Measurements from ENCODE around the gene ZMAT5. TPM values are rescaled to one million over a fixed set of nuclear protein-coding genes. Genes with fewer than 3 reads are reported as not detected.

ZMAT5 gene
- total RNA-seq, 1 donor from 2014 or later: 16.9 TPM

DNA sequence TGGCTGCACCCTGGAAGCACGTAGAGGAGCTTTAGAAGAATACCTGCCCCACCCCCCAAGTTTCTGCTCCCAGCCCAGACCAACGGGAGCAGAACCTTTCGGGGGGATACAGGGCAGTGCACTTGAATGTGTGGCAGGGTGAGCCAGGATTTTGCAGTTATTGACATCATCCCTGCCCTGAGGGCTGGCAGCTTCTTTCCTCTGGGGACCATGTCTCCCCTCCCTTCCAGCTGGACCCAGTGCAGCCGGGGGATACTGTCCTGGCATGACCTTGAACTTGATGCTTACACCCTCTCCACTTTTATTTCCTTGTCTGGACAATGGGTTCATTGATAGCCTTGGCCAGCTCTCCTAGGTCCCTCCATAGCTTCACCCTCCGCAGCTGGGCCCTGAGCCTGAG, 51.1 kb downstream of the ZMAT5 start:
- Mint-ChIP-seq H3K4me1 (ENCODE audit: low read depth, unreplicated experiment) (peaks cover 45% of the 10 kb centered on the region), H3K4me3 (ENCODE audit: unreplicated experiment) (no peak overlapping the region), H3K27ac (ENCODE audit: unreplicated experiment) (no peak overlapping the region), H3K36me3 (ENCODE audit: unreplicated experiment) (no peaks in the 10 kb centered on the region), H3K9me3 (ENCODE audit: unreplicated experiment) (peaks cover 19% of the 10 kb centered on the region), H3K27me3 (ENCODE audit: unreplicated experiment) (peaks cover 37% of the 10 kb centered on the region)
- TF ChIP-seq CTCF (IDR thresholded peaks at IDR 0.05; ENCODE audit: partially characterized antibody, unreplicated experiment): no peak
- DNase-seq: no peak

DNA sequence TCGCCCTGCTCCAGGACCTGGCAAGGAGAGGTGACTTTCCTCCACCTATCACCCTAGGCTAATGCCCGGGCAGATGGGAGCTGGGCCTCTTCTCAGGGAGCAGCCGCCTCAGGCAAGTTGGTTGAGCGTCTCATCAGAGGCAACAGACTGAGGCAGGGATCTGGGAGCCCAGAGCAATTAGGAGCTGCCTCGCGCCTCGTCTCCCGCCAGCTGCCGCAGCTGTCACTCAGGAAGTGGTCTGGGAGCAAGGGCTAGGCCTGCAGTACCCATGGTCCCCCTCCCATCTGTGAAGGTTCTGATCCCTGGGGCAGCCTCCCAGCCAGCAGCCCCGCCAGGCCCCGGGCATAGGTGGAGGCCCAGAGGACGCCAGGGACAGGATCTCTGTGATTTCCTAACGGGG, 51.6 kb downstream of the ZMAT5 start:
- Mint-ChIP-seq H3K27ac (ENCODE audit: unreplicated experiment) (no peak overlapping the region), H3K4me3 (ENCODE audit: unreplicated experiment) (no peak overlapping the region), H3K9me3 (ENCODE audit: unreplicated experiment) (peaks cover 19% of the 10 kb centered on the region), H3K36me3 (ENCODE audit: unreplicated experiment) (no peaks in the 10 kb centered on the region), H3K27me3 (ENCODE audit: unreplicated experiment) (peaks cover 37% of the 10 kb centered on the region), H3K4me1 (ENCODE audit: low read depth, unreplicated experiment) (peaks cover 45% of the 10 kb centered on the region)
- TF ChIP-seq CTCF (IDR thresholded peaks at IDR 0.05; ENCODE audit: partially characterized antibody, unreplicated experiment): no peak
- DNase-seq: peak; percentile 82

DNA sequence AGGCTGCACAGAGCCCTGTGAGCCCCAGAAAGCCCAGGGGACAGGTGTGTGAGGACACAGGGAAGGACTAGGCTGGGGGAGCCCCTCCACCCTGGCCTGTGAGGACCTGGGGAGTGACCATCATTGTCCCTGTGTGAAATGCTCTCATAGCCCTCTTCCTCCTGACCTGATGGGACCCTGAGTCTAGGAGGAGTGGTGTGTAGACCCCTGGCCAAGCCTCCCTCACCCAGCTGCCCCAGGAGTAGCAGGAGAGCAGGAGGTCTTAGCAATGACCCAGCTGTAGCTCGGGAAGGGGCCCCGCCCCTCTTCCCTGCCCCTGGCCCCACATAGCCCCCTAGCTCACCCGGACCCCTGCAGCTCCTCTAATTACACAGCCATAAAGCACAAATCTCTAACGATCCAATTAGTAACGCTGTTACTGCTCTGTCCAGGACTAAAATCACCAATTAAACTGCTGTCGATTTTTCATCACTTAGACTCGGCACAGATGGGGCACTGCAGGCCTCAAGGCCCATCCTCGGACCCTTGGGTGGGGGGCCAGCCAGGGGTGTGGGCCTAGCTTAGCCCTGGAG, 53.6 kb downstream of the ZMAT5 start:
- Mint-ChIP-seq H3K9me3 (ENCODE audit: unreplicated experiment) (peaks cover 11% of the 10 kb centered on the region), H3K4me1 (ENCODE audit: low read depth, unreplicated experiment) (peaks cover 35% of the 10 kb centered on the region), H3K27ac (ENCODE audit: unreplicated experiment) (peak overlapping the region; percentile 80), H3K36me3 (ENCODE audit: unreplicated experiment) (no peaks in the 10 kb centered on the region), H3K4me3 (ENCODE audit: unreplicated experiment) (peak overlapping the region; percentile 9), H3K27me3 (ENCODE audit: unreplicated experiment) (peaks cover 31% of the 10 kb centered on the region)
- no peak for TF ChIP-seq CTCF (IDR thresholded peaks at IDR 0.05; ENCODE audit: partially characterized antibody, unreplicated experiment)
- no peak for DNase-seq

- H3K4me1 Mint-ChIP-seq (ENCODE audit: low read depth, unreplicated experiment): peaks cover 33% of the 10 kb centered on the region
- no peaks in the 10 kb centered on the region for H3K36me3 Mint-ChIP-seq (ENCODE audit: unreplicated experiment)
- no peak overlapping the region for H3K27ac Mint-ChIP-seq (ENCODE audit: unreplicated experiment)
- peaks cover 27% of the 10 kb centered on the region for H3K27me3 Mint-ChIP-seq (ENCODE audit: unreplicated experiment)
- TF ChIP-seq CTCF (IDR thresholded peaks at IDR 0.05; ENCODE audit: partially characterized antibody, unreplicated experiment): no peak
- no peak for DNase-seq
- peaks cover 11% of the 10 kb centered on the region for H3K9me3 Mint-ChIP-seq (ENCODE audit: unreplicated experiment)
- H3K4me3 Mint-ChIP-seq (ENCODE audit: unreplicated experiment): peak overlapping the region; percentile 22
Measured at GRCh38 chr22:29712119-29712518, 54.7 kb downstream of the ZMAT5 start.

GRCh38 chr22:29710922-29711593, 55.7 kb downstream of the ZMAT5 start:
- Mint-ChIP-seq H3K36me3 (ENCODE audit: unreplicated experiment) (no peaks in the 10 kb centered on the region), H3K4me3 (ENCODE audit: unreplicated experiment) (no peak overlapping the region), H3K27me3 (ENCODE audit: unreplicated experiment) (peaks cover 17% of the 10 kb centered on the region), H3K9me3 (ENCODE audit: unreplicated experiment) (peaks cover 5% of the 10 kb centered on the region), H3K4me1 (ENCODE audit: low read depth, unreplicated experiment) (peaks cover 32% of the 10 kb centered on the region), H3K27ac (ENCODE audit: unreplicated experiment) (no peak overlapping the region)
- TF ChIP-seq CTCF (IDR thresholded peaks at IDR 0.05; ENCODE audit: partially characterized antibody, unreplicated experiment): no peak
- DNase-seq: no peak
